Type B pancreatic cell (in vitro differentiated cells): ENCODE measurements around the gene ADGRB3. TPM values are rescaled to one million over a fixed set of nuclear protein-coding genes. Genes with fewer than 3 reads are reported as not detected.
"Not testable (repeated sequence)": the region's sequence is repeated elsewhere in the genome, so short reads cannot be mapped to it uniquely, and the experiment has no call there.

Experiments
- DNase-seq: peaks from one replicate; pipeline ENCODE4 v3.0.0; 2021; ENCODE audit warnings: mixed read lengths; ENCODE audit not compliant: unreplicated experiment; ENCODE audit errors: extremely low spot score
- H3K27ac Mint-ChIP-seq: 2 replicates; pipeline ENCODE4 v1.8.0; 2021; ENCODE audit warnings: mild to moderate bottlenecking, mixed read lengths
- H3K27me3 Mint-ChIP-seq: 2 replicates; pipeline ENCODE4 v1.8.0; 2021; ENCODE audit warnings: mixed read lengths
- H3K36me3 Mint-ChIP-seq: 2 replicates; pipeline ENCODE4 v1.8.0; 2021; ENCODE audit warnings: mixed read lengths
- H3K4me1 Mint-ChIP-seq: one replicate; pipeline ENCODE4 v1.8.0; 2021; ENCODE audit warnings: mixed read lengths; ENCODE audit not compliant: unreplicated experiment
- H3K4me3 Mint-ChIP-seq: 2 replicates; pipeline ENCODE4 v1.8.0; 2021; ENCODE audit warnings: mild to moderate bottlenecking, mixed read lengths
- H3K9me3 Mint-ChIP-seq: 2 replicates; pipeline ENCODE4 v1.8.0; 2021; ENCODE audit warnings: mixed read lengths
- CTCF ChIP-seq: fragments of 200-600 bp; sonication (generic); conservative IDR thresholded peaks from 2 replicates; pipeline ENCODE4 v1.5.0; 2021; ENCODE audit warnings: antibody characterized with exemption, mild to moderate bottlenecking
- total RNA-seq: library from RNA; stranded (reverse); gene quantifications from 2 replicates; pipeline ENCODE4 v1.2.1, GENCODE V29; 2021; ENCODE audit warnings: low replicate concordance

ADGRB3 gene
- total RNA-seq, 1 donor from 2014 or later: 2.0 TPM

- no peak for TF ChIP-seq CTCF
- Mint-ChIP-seq H3K36me3 (no peaks in the 10 kb centered on the region), H3K9me3 (no peaks in the 10 kb centered on the region), H3K4me1 (no peaks in the 10 kb centered on the region), H3K27me3 (peaks cover 3% of the 10 kb centered on the region), H3K27ac (no peak overlapping the region), H3K4me3 (no peak overlapping the region)
- DNase-seq: no peak
Observed at GRCh38 chr6:68658338-68658737, 23.3 kb downstream of the ADGRB3 start.

GRCh38 chr6:68673255-68673654 is 38.2 kb downstream of the ADGRB3 start:
- H3K27me3 Mint-ChIP-seq: no peaks in the 10 kb centered on the region
- H3K4me1 Mint-ChIP-seq: no peaks in the 10 kb centered on the region
- H3K36me3 Mint-ChIP-seq: no peaks in the 10 kb centered on the region
- H3K27ac Mint-ChIP-seq: no peak overlapping the region
- no peak overlapping the region for H3K4me3 Mint-ChIP-seq
- no peak for DNase-seq
- H3K9me3 Mint-ChIP-seq: no peaks in the 10 kb centered on the region
- no peak for TF ChIP-seq CTCF

- no peak for TF ChIP-seq CTCF
- Mint-ChIP-seq H3K27ac (no peak overlapping the region), H3K4me1 (no peaks in the 10 kb centered on the region), H3K27me3 (no peaks in the 10 kb centered on the region), H3K4me3 (no peak overlapping the region), H3K9me3 (no peaks in the 10 kb centered on the region), H3K36me3 (no peaks in the 10 kb centered on the region)
- DNase-seq: no peak
Observed at GRCh38 chr6:68675548-68675947, 40.5 kb downstream of the ADGRB3 start.

GRCh38 chr6:68676094-68676493 is 41.0 kb downstream of the ADGRB3 start:
- H3K4me3 Mint-ChIP-seq, H3K27ac Mint-ChIP-seq, H3K27me3 Mint-ChIP-seq, H3K9me3 Mint-ChIP-seq, DNase-seq, H3K36me3 Mint-ChIP-seq, H3K4me1 Mint-ChIP-seq: not testable (repeated sequence)

- H3K27me3 Mint-ChIP-seq: no peaks in the 10 kb centered on the region
- no peaks in the 10 kb centered on the region for H3K9me3 Mint-ChIP-seq
- H3K4me3 Mint-ChIP-seq: no peak overlapping the region
- H3K36me3 Mint-ChIP-seq: no peaks in the 10 kb centered on the region
- H3K4me1 Mint-ChIP-seq: no peaks in the 10 kb centered on the region
- no peak overlapping the region for H3K27ac Mint-ChIP-seq
- no peak for TF ChIP-seq CTCF
- no peak for DNase-seq
Observed at GRCh38 chr6:68677058-68677457, 42.0 kb downstream of the ADGRB3 start.

- H3K27me3 Mint-ChIP-seq: no peaks in the 10 kb centered on the region
- H3K36me3 Mint-ChIP-seq: no peaks in the 10 kb centered on the region
- TF ChIP-seq CTCF: no peak
- H3K9me3 Mint-ChIP-seq: no peaks in the 10 kb centered on the region
- no peak overlapping the region for H3K4me3 Mint-ChIP-seq
- no peak overlapping the region for H3K27ac Mint-ChIP-seq
- DNase-seq: no peak
- H3K4me1 Mint-ChIP-seq: no peaks in the 10 kb centered on the region
Observed at GRCh38 chr6:68679399-68679798, 44.3 kb downstream of the ADGRB3 start.
